ENCODE measurements around the gene THBS4.

GRCh38 chr5:80125962-80126480 is 90.9 kb downstream of the THBS4 start:
- TF ChIP-seq CTCF (IDR thresholded peaks at IDR 0.05; ENCODE audit: low read length): no peak
- TF ChIP-seq EZH2 (optimal IDR thresholded peaks at IDR 0.05; ENCODE audit: low read depth, low read length): no peak
